GM18867 (cell line): ENCODE results near the gene DCANP1.

Experiments used
- ATAC-seq: cut with Tn5 transposase; IDR thresholded peaks from one replicate; pipeline ENCODE4 v1.9.1; 2021; ENCODE audit warnings: mild to moderate bottlenecking, moderate library complexity; ENCODE audit not compliant: unreplicated experiment

DCANP1 gene

DNA sequence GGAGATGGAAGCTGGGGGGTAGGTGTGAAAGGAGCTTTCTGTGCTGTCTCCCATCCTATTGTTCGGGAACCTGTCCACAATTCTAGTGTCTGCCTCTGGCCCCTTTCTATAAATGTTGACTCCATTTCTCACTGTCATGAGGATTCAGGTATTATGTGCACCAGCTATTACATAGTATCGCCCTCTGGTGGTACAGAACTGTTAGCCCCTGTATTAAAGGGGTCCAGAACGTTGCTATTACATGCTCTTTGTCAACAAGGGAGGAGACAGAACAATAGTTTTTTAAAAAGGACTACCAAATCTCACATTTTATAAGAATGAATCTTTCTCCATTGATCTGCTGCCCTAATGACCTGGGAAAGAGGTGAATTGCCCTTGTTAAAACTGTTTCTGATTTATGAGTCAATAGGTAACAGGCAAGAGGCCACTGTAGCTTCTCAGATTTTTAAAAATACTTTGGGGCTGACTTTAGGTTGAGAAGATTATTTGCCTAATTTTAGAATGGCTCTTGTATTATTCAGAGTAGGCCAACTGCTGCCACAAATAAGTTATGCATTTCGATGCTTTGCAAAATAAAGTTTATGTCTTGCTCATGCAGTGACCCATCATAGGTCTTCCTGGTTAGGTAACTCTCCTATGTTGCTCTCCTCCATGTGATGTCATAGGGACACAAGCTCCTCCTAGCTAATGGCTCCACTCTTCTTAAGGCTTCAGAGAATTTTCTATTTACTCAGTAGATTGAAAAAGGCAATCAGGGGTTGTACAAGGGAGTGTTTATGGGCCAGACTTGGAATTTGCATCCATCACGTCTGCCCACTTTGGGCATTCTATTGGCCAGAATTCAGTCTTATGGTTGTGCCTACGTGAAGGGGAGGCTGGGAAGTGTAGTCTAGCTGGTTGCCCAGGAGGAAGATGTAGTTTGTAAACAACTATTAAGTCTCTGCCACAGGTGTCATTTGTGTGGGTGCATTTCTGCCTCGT lies 20.8 kb downstream of the DCANP1 start:
- peak; percentile 84 for ATAC-seq

DNA sequence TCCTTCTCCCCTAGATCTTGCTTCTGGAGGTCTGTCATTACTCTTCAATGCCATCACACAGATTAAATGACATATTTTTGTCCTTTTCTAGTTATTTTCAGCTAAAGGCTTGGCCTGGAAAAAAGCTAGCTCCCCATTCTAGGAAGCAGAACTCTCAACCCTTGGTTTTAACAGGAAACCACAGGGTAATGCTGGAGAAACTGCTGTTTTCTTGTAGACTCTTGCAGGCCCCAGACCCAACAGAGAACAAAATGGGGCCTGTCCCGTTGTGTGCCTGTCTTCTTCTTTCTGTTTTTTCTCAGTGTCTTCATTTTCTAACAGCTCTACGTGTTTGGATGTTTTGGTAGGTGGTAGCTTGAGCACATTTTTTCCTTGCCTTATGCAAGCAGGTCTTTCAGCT lies 21.5 kb downstream of the DCANP1 start:
- ATAC-seq = no peak

DNA sequence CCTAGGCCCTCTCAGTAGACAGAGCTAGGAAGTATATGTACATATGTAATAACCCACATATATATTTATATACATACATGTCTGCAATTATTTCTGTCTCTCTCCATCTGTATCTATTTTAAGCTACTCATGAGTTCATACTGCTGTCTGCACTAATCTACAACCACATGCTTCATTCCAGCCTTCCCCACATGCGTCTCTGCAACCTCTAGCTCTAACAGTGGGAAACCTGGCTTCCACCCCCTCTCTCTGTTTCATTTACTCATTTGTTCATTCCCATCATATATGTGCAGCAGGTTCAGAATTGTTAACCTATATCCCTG lies 23.3 kb downstream of the DCANP1 start:
- no peak for ATAC-seq

GRCh38 chr5:135423146-135423845 lies 23.9 kb downstream of the DCANP1 start:
- ATAC-seq = no peak

- ATAC-seq = no peak
Measured at GRCh38 chr5:135422419-135422818, 24.7 kb downstream of the DCANP1 start.

GRCh38 chr5:135417083-135417482 lies 30.1 kb downstream of the DCANP1 start:
- no peak for ATAC-seq

DNA sequence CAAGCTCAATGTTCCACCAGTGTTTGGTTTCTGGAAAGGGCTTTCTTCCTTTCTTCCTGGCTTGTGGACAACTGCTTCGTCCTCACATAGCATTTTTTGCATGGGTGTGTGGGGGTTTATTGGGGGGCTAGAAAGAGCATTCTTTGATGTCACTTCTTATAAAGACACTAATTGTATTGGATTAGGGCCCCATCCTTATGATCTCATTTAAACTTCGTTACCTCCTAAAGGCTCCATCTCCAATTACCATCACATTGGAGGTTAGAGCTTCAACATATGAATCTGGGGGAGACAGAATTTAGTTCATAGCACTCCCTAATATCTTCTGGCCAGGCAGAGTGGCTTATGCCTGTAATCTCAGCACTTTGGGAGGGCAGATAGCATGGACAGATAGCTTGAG lies 42.1 kb downstream of the DCANP1 start:
- no peak for ATAC-seq

- no peak for ATAC-seq
Measured at GRCh38 chr5:135402031-135402430, 45.1 kb downstream of the DCANP1 start.

- ATAC-seq = no peak
Measured at GRCh38 chr5:135400866-135401265, 46.3 kb downstream of the DCANP1 start.

DNA sequence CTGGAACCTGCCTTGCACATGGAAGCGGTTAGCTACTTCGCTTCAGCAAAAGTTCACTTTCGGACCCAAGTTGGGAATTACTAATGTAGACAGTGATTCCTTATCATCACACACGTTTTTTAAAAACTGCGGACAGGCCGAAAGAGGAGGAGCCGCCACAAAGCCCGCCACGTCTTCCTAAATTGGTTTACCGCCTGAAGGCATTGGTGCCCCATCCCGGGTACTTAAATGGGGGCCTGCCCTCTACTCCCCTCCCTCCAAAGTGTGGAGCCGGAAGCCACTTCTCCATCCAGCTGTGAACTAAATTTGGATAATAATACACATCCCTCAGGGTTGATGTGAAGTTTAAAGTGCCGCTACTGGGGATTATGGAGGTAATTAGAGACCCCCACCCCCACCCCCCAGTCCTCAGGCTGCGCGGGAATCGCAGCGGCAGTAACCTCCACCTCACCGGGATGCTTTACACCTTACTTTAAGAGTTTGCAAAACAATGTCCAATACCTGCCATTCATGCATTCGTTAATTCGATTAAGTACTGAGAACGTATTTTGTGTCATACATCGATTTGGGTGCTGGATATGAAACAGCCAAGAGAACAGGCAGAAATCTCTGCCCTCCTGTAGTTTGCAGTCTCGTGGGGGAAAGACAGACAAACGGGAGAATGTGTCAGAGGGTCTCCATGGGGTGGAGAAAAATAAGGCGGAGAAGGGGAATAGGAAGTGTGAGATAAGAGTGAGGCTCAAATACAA lies 47.2 kb downstream of the DCANP1 start:
- no peak for ATAC-seq

- peak; percentile 91 for ATAC-seq
Measured at GRCh38 chr5:135398855-135399793, 48.0 kb downstream of the DCANP1 start, which contains the start of gene MACROH2A1. MACROH2A1 (minus strand) TSS chr5:135399231; CDS start chr5:135389093, 10,138 bp downstream.

DNA sequence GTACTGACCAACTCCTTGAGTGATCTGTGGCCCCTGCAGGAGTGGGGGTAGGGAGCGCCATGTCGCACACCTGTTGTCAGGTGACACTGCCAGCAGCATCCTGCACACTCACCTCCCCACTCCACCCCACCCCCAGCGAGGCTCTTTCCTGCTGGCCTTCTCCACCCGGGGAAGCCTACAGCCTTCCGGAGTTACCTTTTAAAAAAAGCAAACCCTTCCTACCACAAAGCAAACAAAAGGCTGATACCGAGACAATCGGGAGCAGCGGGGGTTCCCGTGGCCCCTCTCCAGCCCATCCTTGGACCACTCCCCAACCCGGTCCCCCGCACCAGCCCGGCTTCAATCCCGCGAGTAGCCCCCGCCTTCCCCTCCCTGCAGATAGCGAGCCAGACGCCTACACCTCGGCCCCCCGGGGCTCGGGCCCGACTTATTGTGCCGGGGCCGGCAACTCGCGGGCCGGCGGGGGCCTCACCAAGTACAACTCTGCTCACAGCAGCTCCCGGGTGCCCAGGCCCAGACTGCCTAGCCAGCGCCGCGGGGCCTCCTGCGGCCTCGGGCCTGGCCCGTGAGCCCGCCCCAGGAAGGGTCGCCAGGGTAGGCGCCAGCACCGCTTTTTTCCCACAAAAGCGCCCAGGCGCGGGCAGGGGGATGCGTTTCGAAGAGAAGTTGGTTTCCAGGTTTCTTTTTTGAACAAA lies 48.8 kb downstream of the DCANP1 start:
- peak; percentile 34 for ATAC-seq

DNA sequence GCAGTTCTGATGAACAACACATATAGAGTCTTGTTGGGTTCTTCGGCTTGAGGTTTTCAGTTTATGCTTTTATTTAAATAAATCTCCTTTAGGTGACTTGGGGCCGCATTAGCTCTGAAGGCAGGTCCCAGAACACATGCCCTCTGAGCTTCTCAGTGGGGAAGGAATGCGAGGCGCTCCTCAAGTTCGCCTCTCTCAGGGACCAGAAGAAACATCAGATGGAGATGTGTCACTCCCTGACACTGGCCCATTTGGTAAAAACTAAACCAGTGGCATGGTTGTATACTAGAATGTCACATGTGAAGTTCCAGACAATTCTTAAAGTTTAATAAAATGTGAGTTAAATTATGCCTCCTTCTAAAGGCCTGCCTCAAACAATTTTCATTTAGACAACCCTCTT lies 50.1 kb downstream of the DCANP1 start:
- ATAC-seq = no peak

GRCh38 chr5:135396459-135397055 lies 50.6 kb downstream of the DCANP1 start:
- ATAC-seq = no peak

- no peak for ATAC-seq
Measured at GRCh38 chr5:135395866-135396265, 51.3 kb downstream of the DCANP1 start.

GRCh38 chr5:135395451-135395850 lies 51.7 kb downstream of the DCANP1 start:
- ATAC-seq = no peak
